Measurements from ENCODE around the gene CASP3. TPM values are rescaled to one million over a fixed set of nuclear protein-coding genes. Genes with fewer than 3 reads are reported as not detected.
A peak's percentile ranks its signal among the peaks of the same experiment; 100 is the strongest.

Gene CASP3
- total RNA-seq, 1 experiment from 2014 or later = 107 TPM

DNA sequence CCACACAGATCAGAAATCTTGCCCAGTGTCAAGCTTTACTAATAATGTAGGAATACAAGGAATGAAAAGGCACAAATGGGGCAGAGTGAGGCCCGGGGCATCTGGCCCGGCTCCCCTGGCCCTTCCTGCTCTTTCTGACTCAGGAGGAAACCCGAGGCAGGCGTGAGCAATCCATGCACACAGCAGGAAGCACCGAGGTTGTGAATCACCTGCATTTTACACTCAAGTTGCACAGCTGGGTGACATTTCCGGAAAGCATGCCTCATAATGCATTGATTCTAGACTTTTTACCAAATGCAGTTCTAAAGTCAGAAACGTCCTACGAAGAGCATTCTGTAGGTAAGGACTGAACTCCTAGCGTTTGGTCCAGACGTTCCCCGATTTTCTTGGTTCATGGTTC lies 39.2 kb upstream of the CASP3 start:
- no peak overlapping the region for H3K14ac ChIP-seq (ENCODE audit: insufficient read depth, low read length)
- H3K9me3 ChIP-seq (ENCODE audit: control insufficient read depth, low read depth, low read length) = no peaks in the 10 kb centered on the region
- H3K4me3 Mint-ChIP-seq = no peak overlapping the region; a peak in 1 of 5 replicates
- H4K8ac ChIP-seq (replicated peaks; ENCODE audit: insufficient read length, low read depth, low read length) = no peak overlapping the region
- H3K27me3 Mint-ChIP-seq (ENCODE audit: low read depth) = no peaks in the 10 kb centered on the region
- peak overlapping the region; percentile 45 to 65 (median 59); a peak in 5 of 7 replicates for H3K27ac Mint-ChIP-seq
- no peak overlapping the region for H2AK5ac ChIP-seq (ENCODE audit: insufficient read length, low read length)
- TF ChIP-seq, protein P1, sequence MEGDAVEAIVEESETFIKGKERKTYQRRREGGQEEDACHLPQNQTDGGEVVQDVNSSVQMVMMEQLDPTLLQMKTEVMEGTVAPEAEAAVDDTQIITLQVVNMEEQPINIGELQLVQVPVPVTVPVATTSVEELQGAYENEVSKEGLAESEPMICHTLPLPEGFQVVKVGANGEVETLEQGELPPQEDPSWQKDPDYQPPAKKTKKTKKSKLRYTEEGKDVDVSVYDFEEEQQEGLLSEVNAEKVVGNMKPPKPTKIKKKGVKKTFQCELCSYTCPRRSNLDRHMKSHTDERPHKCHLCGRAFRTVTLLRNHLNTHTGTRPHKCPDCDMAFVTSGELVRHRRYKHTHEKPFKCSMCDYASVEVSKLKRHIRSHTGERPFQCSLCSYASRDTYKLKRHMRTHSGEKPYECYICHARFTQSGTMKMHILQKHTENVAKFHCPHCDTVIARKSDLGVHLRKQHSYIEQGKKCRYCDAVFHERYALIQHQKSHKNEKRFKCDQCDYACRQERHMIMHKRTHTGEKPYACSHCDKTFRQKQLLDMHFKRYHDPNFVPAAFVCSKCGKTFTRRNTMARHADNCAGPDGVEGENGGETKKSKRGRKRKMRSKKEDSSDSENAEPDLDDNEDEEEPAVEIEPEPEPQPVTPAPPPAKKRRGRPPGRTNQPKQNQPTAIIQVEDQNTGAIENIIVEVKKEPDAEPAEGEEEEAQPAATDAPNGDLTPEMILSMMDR (conservative IDR thresholded peaks at IDR 0.05) = no peak
- peaks cover 11 to 12% of the 10 kb centered on the region in 2 experiments for H3K4me1 Mint-ChIP-seq
- no peak overlapping the region for H2BK12ac ChIP-seq (ENCODE audit: insufficient read length, low read depth, low read length)
- H2BK20ac ChIP-seq (ENCODE audit: low read depth, low read length, poor library complexity, severe bottlenecking) = no peak overlapping the region
- H3K23ac ChIP-seq (ENCODE audit: insufficient read length, low read depth, low read length) = no peak overlapping the region
- H3K23me2 ChIP-seq (ENCODE audit: insufficient read length, low read depth, low read length, poor library complexity, severe bottlenecking) = no peaks in the 10 kb centered on the region
- H2AFZ ChIP-seq (ENCODE audit: low read length) = no peak overlapping the region
- H4K20me1 ChIP-seq (ENCODE audit: control insufficient read depth, insufficient read depth, insufficient read length) = no peaks in the 10 kb centered on the region
- no peak overlapping the region for H2BK15ac ChIP-seq (ENCODE audit: low read depth, low read length)
- no peaks in the 10 kb centered on the region for H3K9me3 Mint-ChIP-seq
- H3K56ac ChIP-seq (ENCODE audit: insufficient read length, low read depth, low read length) = no peak overlapping the region
- no peak overlapping the region for H2BK5ac ChIP-seq (ENCODE audit: insufficient read length, low read length)
- no peak overlapping the region for H2BK120ac ChIP-seq (ENCODE audit: low read depth, low read length, poor library complexity, severe bottlenecking)
- H3K4ac ChIP-seq (ENCODE audit: low read depth, low read length) = no peak overlapping the region
- no peak overlapping the region for H3K4me2 ChIP-seq (ENCODE audit: insufficient read depth, insufficient read length, low read length)
- peaks cover 6 to 13% (median 6%) of the 10 kb centered on the region in 3 experiments; a peak in 6 of 7 replicates for H3K36me3 Mint-ChIP-seq (ENCODE audit: insufficient read depth in 1 of 3, low read depth in 3 of 3)
- DNase-seq = peak; percentile 72
- no peak overlapping the region for H3K18ac ChIP-seq (ENCODE audit: insufficient read length, low read depth, low read length)
- H3K79me2 ChIP-seq (ENCODE audit: insufficient read depth, low read length) = no peaks in the 10 kb centered on the region
- no peak overlapping the region for H4K91ac ChIP-seq (ENCODE audit: insufficient read length, low read depth, low read length)
- H3K79me1 ChIP-seq (ENCODE audit: insufficient read depth, low read depth, low read length, poor library complexity, severe bottlenecking) = no peaks in the 10 kb centered on the region
- no peak overlapping the region for H3K27ac ChIP-seq (ENCODE audit: insufficient read length, low read depth, low read length)
- H4K5ac ChIP-seq (ENCODE audit: insufficient read length, low read depth, low read length) = no peak overlapping the region
- H3K27me3 ChIP-seq (ENCODE audit: insufficient read depth, low read length) = no peaks in the 10 kb centered on the region
- WGBS (ENCODE audit: extremely low coverage, insufficient read length, low lambda C conversion rate) = no CpG with 5 or more reads among the region's 11 CpGs
- no peak overlapping the region for H3T11ph ChIP-seq (ENCODE audit: low read length)
- H3K4me1 ChIP-seq (ENCODE audit: insufficient read depth, low read length) = no peaks in the 10 kb centered on the region
- H3K9ac ChIP-seq (ENCODE audit: extremely low read depth, insufficient read length, low read length) = no peak overlapping the region

Measured in H9 (cell line).